Endothelial cell of umbilical vein (primary cell): ENCODE results near the gene C10orf105. TPM values are rescaled to one million over a fixed set of nuclear protein-coding genes. Genes with fewer than 3 reads are reported as not detected.

Experiments
- BruUV-seq: library from RNA; stranded (reverse); fragments of 400-500 nt; replicated peaks from 2 replicates; lab custom pipeline; 2021; lab: Mats Ljungman, UMichigan
- CTCF ChIA-PET: fragments of 300-600, 350-600 bp; sonication (Branson Sonifier 250); formaldehyde crosslinking; loops from one replicate; lab custom pipeline; 2021; ENCODE audit warnings: antibody characterized with exemption, inconsistent platforms; lab: Charles Lee
- POLR2A ChIA-PET: fragments of 300-600, 350-600 bp; sonication (Branson Sonifier 250); formaldehyde crosslinking; loops from one replicate; lab custom pipeline; 2021; ENCODE audit warnings: antibody characterized with exemption, inconsistent platforms; lab: Charles Lee
- DNase-seq: peaks from one replicate; pipeline ENCODE4 v3.0.0-alpha.2; 2011; ENCODE audit warnings: low read depth, low spot score
- FAIRE-seq: peaks from 2 replicates; lab custom pipeline; 2011; peaks lifted over from hg19 to GRCh38; lab: Jason Lieb, UNC
- H2AFZ ChIP-seq: 2 replicates; pipeline ENCODE4 v1.6.0; 2012; ENCODE audit warnings: low read depth, low read length, control low read depth, inconsistent platforms
- H3K27ac ChIP-seq: 2 replicates; pipeline ENCODE4 v1.5.1; 2011; ENCODE audit warnings: low read depth, mild to moderate bottlenecking, control low read depth, low read length, moderate library complexity; ENCODE audit not compliant: insufficient read depth
- H3K27me3 ChIP-seq, 2 experiments: 2 replicates each; pipeline versions ENCODE4 v1.6.0 to v1.6.1; 2011; ENCODE audit warnings: low read length in 2 of 2, mixed read lengths in 1 of 2; ENCODE audit not compliant: control insufficient read depth in 2 of 2, insufficient read depth in 2 of 2
- H3K36me3 ChIP-seq, 2 experiments: 2 replicates in 1 of 2; 3 replicates in 1 of 2; pipeline ENCODE4 v1.5.1; 2011; ENCODE audit warnings: low read length in 2 of 2, mild to moderate bottlenecking in 1 of 2, moderate library complexity in 1 of 2; ENCODE audit not compliant: control insufficient read depth in 2 of 2, insufficient read depth in 2 of 2; ENCODE audit errors: extremely low read depth in 1 of 2
- H3K4me1 ChIP-seq: 3 replicates; pipeline ENCODE4 v1.5.1; 2011; ENCODE audit warnings: mild to moderate bottlenecking, low read length; ENCODE audit not compliant: control insufficient read depth, insufficient read depth; ENCODE audit errors: extremely low read depth
- H3K4me2 ChIP-seq: 2 replicates; pipeline ENCODE4 v1.6.1; 2011; ENCODE audit warnings: low read length, control low read depth, mixed read lengths; ENCODE audit not compliant: insufficient read depth
- H3K4me3 ChIP-seq, 3 experiments: fragments of 200-600 bp in 1 of 3; sonication (generic), shearing (Covaris generic) in 1 of 3; replicated peaks in 1 of 3; 2 replicates each; pipeline ENCODE4 v1.5.1; 2011 to 2016; ENCODE audit warnings: control low read depth in 3 of 3, low read length in 3 of 3, mild to moderate bottlenecking in 2 of 3, inconsistent platforms in 1 of 3, low read depth in 1 of 3, moderate library complexity in 1 of 3; ENCODE audit not compliant: insufficient read depth in 1 of 3
- H3K79me2 ChIP-seq: 2 replicates; pipeline ENCODE4 v1.6.0; 2012; ENCODE audit warnings: low read length, inconsistent platforms; ENCODE audit not compliant: control insufficient read depth, insufficient read depth
- H3K9ac ChIP-seq: replicated peaks from 2 replicates; pipeline ENCODE3; 2011; ENCODE audit warnings: low read length, control low read depth; ENCODE audit not compliant: insufficient read depth; ENCODE audit errors: extremely low read depth
- H3K9me1 ChIP-seq: replicated peaks from 3 replicates; pipeline ENCODE4 v1.6.0; 2011; ENCODE audit warnings: mild to moderate bottlenecking, low read length; ENCODE audit not compliant: control insufficient read depth, insufficient read depth; ENCODE audit errors: extremely low read depth
- H3K9me3 ChIP-seq: replicated peaks from 2 replicates; pipeline ENCODE4 v1.5.1; 2012; ENCODE audit warnings: low read length, inconsistent platforms; ENCODE audit not compliant: control insufficient read depth, insufficient read depth
- H4K20me1 ChIP-seq: replicated peaks from 2 replicates; pipeline ENCODE3; 2011; ENCODE audit warnings: mild to moderate bottlenecking, low read length; ENCODE audit not compliant: control insufficient read depth, insufficient read depth; ENCODE audit errors: extremely low read depth
- CTCF ChIP-seq, 2 donors: IDR thresholded peaks; 1 replicate in 1 of 2; 2 replicates in 1 of 2; pipeline ENCODE4 v1.5.1; 2011; ENCODE audit warnings: low read length in 2 of 2, mild to moderate bottlenecking in 2 of 2, moderate library complexity in 2 of 2, control low read depth in 1 of 2, inconsistent platforms in 1 of 2, low read depth in 1 of 2; ENCODE audit not compliant: insufficient read depth in 1 of 2; ENCODE audit errors: extremely low read depth in 1 of 2
- EZH2 ChIP-seq: IDR thresholded peaks from 2 replicates; pipeline ENCODE4 v1.6.1; 2012; ENCODE audit warnings: borderline replicate concordance, low read depth, mild to moderate bottlenecking, moderate library complexity, low read length, inconsistent platforms; ENCODE audit not compliant: severe bottlenecking
- FOS ChIP-seq: IDR thresholded peaks from 2 replicates; pipeline ENCODE4 v1.6.1; 2011; ENCODE audit warnings: mild to moderate bottlenecking, low read length, moderate library complexity, borderline replicate concordance; ENCODE audit not compliant: insufficient read depth
- GATA2 ChIP-seq: IDR thresholded peaks from 2 replicates; pipeline ENCODE4 v1.7.0; 2011; ENCODE audit warnings: low read depth, mild to moderate bottlenecking, moderate library complexity, mixed read lengths, low read length; ENCODE audit not compliant: insufficient read length, insufficient read depth
- JUN ChIP-seq: IDR thresholded peaks from 2 replicates; pipeline ENCODE4 v1.6.1; 2011; ENCODE audit warnings: borderline replicate concordance, low read depth; ENCODE audit not compliant: insufficient read length, insufficient read depth
- MYC ChIP-seq: IDR thresholded peaks from one replicate; pipeline ENCODE4 v1.6.1; 2011; ENCODE audit warnings: mild to moderate bottlenecking, low read depth, low read length
- POLR2A ChIP-seq: IDR thresholded peaks from 2 replicates; pipeline ENCODE4 v1.6.1; 2012; ENCODE audit warnings: low read depth, mild to moderate bottlenecking, control low read depth, low read length
- POLR2AphosphoS5 ChIP-seq: IDR thresholded peaks from 2 replicates; pipeline ENCODE4 v1.6.1; 2012; ENCODE audit warnings: low read depth, mild to moderate bottlenecking, control low read depth, low read length, moderate library complexity; ENCODE audit not compliant: insufficient read depth
- dilution Hi-C: fragments of 300-500 bp; cut with MboI; formaldehyde crosslinking; loops from one replicate; pipeline ENCODE4 v1.15.0; 2019; ENCODE audit warnings: low sequenced_read_pairs; ENCODE audit not compliant: extremely low pct_ligation_motif_present
- intact Hi-C: fragments of 100-400 bp; cut with micrococcal nuclease; formaldehyde crosslinking; loops from one replicate; pipeline ENCODE4 v1.10.0; 2022
- polyA plus RNA-seq, 4 experiments: library from polyadenylated mRNA; depleted of rRNA in 3 of 4; stranded (reverse) in 3 of 4; unstranded in 1 of 4; fragments of >200 nt; gene quantifications; 2 replicates each; pipeline versions ENCODE4 v1.2.1 to v1.2.3, GENCODE V29; 2011 to 2012; ENCODE audit warnings: missing spikeins in 1 of 4
- total RNA-seq: library from RNA; stranded (reverse); gene quantifications from 2 replicates; pipeline ENCODE4 v1.2.3, GENCODE V29; 2021
- TF ChIP-seq, protein P1 (sequence below): IDR thresholded peaks from 2 replicates; pipeline ENCODE4 v1.6.1; 2011; ENCODE audit not compliant: insufficient read depth, insufficient read length

C10orf105 gene
- total and polyA plus RNA-seq, 2 donors (not counting 3 experiments of a cell fraction or from before 2014, with no cell fraction given): not detected

DNA sequence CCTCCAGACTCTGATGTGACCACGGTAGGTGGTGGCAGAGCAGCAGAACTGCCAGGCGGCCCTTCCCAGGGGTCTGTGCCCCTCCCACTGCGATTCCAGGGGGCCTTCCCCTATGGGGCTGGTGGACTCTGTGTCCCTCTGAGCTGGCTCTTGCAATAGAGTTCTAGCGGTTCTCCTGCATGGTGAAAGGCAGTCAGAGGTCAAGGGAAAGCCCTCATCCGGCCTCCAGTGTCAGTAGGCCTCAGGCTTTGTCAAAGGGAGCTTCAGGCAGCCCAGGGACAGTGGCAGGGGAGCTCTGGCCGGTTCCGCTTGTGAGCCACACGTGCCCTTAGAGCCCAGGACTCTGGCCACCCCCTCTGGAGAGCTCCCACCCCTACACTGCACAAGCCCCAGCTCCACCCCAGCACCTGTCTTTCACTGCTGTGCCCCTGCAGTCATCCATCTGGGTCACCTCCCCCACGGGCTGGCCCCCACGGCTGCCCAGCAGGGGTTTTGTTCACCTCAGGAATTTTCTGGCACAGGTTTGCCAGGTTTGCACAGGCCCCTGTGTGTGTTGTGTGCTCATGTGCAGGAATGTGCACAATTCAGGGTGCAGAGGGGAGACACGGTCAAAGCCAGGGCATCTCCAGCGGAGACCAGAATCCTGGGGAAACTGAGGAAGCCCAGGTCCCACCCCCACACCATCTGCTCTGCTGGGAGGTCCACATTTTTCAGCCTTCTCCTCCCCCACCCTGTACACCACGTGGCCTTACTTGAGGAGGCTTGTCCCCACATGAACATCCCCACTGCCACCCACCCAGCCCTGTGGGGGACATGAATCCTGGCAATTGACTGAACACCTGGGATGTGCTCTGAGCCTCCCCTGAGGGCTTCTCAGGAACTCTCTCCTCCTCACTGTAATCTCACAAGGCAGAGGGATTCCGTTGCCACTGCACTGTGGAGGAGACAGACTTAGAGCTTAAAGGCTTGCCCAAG, 23.8 kb downstream of the C10orf105 start:
- Histone ChIP-seq H3K27me3 (peaks cover 11 to 17% of the 10 kb centered on the region in 2 experiments), H4K20me1 (no peaks in the 10 kb centered on the region), H3K9ac (no peak overlapping the region), H3K79me2 (no peaks in the 10 kb centered on the region), H2AFZ (no peak overlapping the region), H3K4me2 (no peak overlapping the region), H3K9me3 (peaks cover 2% of the 10 kb centered on the region), H3K4me3 (no peak overlapping the region), H3K4me1 (peaks cover 24% of the 10 kb centered on the region), H3K27ac (no peak overlapping the region), H3K9me1 (no peaks in the 10 kb centered on the region), H3K36me3 (no peaks in the 10 kb centered on the region)
- ChIA-PET CTCF (interaction anchor here (0.7 to 5.2 kb wide), 42 partner anchors 10 to 774 kb away, joined by 3 to 90 read pairs (median 4); partner anchors contain the start of genes C10orf105, SLC29A3 and VSIR), POLR2A (no interaction called here)
- dilution Hi-C loops: no loop called here
- intact Hi-C loops: loop anchor here (1.0 to 2.0 kb wide), 3 partner anchors 77 to 381 kb away; partner anchors contain the start of gene VSIR
- FAIRE-seq: no peak
- no TSS peak for BruUV-seq
- no peak for TF ChIP-seq POLR2A
- no peak for TF ChIP-seq CTCF (IDR thresholded peaks at IDR 0.05; ENCODE audit: extremely low read depth in 1 of 2, insufficient read depth in 1 of 2, low read depth in 1 of 2, low read length in 2 of 2)
- no peak for TF ChIP-seq EZH2
- TF ChIP-seq POLR2AphosphoS5: no peak
- TF ChIP-seq, protein P1, sequence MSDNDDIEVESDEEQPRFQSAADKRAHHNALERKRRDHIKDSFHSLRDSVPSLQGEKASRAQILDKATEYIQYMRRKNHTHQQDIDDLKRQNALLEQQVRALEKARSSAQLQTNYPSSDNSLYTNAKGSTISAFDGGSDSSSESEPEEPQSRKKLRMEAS: no peak
- TF ChIP-seq GATA2: no peak
- TF ChIP-seq MYC: no peak
- no peak for TF ChIP-seq FOS
- no peak for TF ChIP-seq JUN
- no peak for DNase-seq
